Spinal cord (tissue), 10 donors: ENCODE results near the gene NPC1. TPM values are rescaled to one million over a fixed set of nuclear protein-coding genes. Genes with fewer than 3 reads are reported as not detected.
"Not testable (repeated sequence)": the region's sequence is repeated elsewhere in the genome, so short reads cannot be mapped to it uniquely, and the experiment has no call there.

ENCODE experiments used
- DNase-seq, 6 donors: peaks; one replicate each; pipeline versions ENCODE4 v3.0.0 to v3.0.0-alpha.2; 2013 to 2015; ENCODE audit warnings: low spot score in 6 of 6, low read depth in 4 of 6
- H3K27ac ChIP-seq: one replicate; pipeline ENCODE4 v1.5.1; 2013; ENCODE audit warnings: low read depth, low read length, control low read depth
- H3K27me3 ChIP-seq: one replicate; pipeline ENCODE4 v1.6.1; 2013; ENCODE audit warnings: low read length; ENCODE audit not compliant: control insufficient read depth, insufficient read depth
- H3K36me3 ChIP-seq: one replicate; pipeline ENCODE4 v1.6.1; 2013; ENCODE audit warnings: low read length; ENCODE audit not compliant: control insufficient read depth, insufficient read depth
- H3K4me1 ChIP-seq: one replicate; pipeline ENCODE4 v1.6.1; 2013; ENCODE audit warnings: low read length; ENCODE audit not compliant: control insufficient read depth, insufficient read depth
- H3K4me3 ChIP-seq: one replicate; pipeline ENCODE4 v1.5.1; 2013; ENCODE audit warnings: low read depth, low read length, control low read depth
- H3K9me3 ChIP-seq: one replicate; pipeline ENCODE4 v1.6.1; 2013; ENCODE audit warnings: low read length; ENCODE audit not compliant: control insufficient read depth, insufficient read depth
- WGBS: methylation state at CpG from one replicate; pipeline ENCODE4 v1.1.5; 2013; ENCODE audit warnings: missing lambda C conversion rate; ENCODE audit not compliant: insufficient coverage; 5-methylcytosine and 5-hydroxymethylcytosine counted together
- polyA plus RNA-seq, 2 donors: library from polyadenylated mRNA; unstranded; fragments of 120-200 nt; gene quantifications; one replicate each; pipeline ENCODE4 v1.2.1, GENCODE V29; 2013; ENCODE audit not compliant: insufficient read length in 2 of 2
- small RNA-seq: library from RNA; depleted of rRNA; stranded (forward); fragments of <200 nt; gene quantifications from one replicate; pipeline ENCODE3, GENCODE V24; 2014; ENCODE audit warnings: low replicate concordance
- total RNA-seq, 2 donors: library from RNA; depleted of rRNA in 1 of 2; stranded (reverse); fragments of 120-200 nt in 1 of 2; fragments of >200 nt in 1 of 2; gene quantifications; one replicate each; pipeline versions ENCODE4 v1.2.3 to v1.2.4, GENCODE V29; 2013 to 2014
- donor health status: healthy.

Gene NPC1
- total and polyA plus RNA-seq, 4 donors: 29.0 to 63.4 (median 38.8) TPM

GRCh38 chr18:23489586-23489985, 96.7 kb downstream of the NPC1 start:
- not testable (repeated sequence) for H3K4me3 ChIP-seq, DNase-seq, H3K9me3 ChIP-seq, H3K27ac ChIP-seq, H3K4me1 ChIP-seq, H3K27me3 ChIP-seq, H3K36me3 ChIP-seq
- no CpG with 5 or more reads among the region's 5 CpGs for whole genome bisulfite sequencing

GRCh38 chr18:23487738-23488570, 98.4 kb downstream of the NPC1 start:
- no peaks in the 10 kb centered on the region for H3K36me3 ChIP-seq
- no peaks in the 10 kb centered on the region for H3K4me1 ChIP-seq
- peaks cover 1% of the 10 kb centered on the region for H3K9me3 ChIP-seq
- H3K4me3 ChIP-seq: no peak overlapping the region
- no peaks in the 10 kb centered on the region for H3K27me3 ChIP-seq
- no peak overlapping the region for H3K27ac ChIP-seq
- no peak for DNase-seq
- WGBS: 77% methylated on average over 8 of the region's 14 CpGs

- WGBS: 100% methylated on average over 4 of the region's 7 CpGs
- peaks cover 1% of the 10 kb centered on the region for H3K9me3 ChIP-seq
Observed at GRCh38 chr18:23485386-23485785, 100.9 kb downstream of the NPC1 start.

GRCh38 chr18:23484561-23485182, 101.6 kb downstream of the NPC1 start:
- Histone ChIP-seq H3K27me3 (no peaks in the 10 kb centered on the region), H3K9me3 (no peaks in the 10 kb centered on the region), H3K36me3 (peaks cover 17% of the 10 kb centered on the region), H3K27ac (no peak overlapping the region), H3K4me1 (no peaks in the 10 kb centered on the region), H3K4me3 (no peak overlapping the region)
- whole genome bisulfite sequencing: no CpG with 5 or more reads among the region's 8 CpGs
- peak in 1 of 6 donors; percentile 74 for DNase-seq

More at GRCh38 chr18:23485386-23485785, 100.9 kb downstream of the NPC1 start:
- Histone ChIP-seq H3K4me3 (no peak overlapping the region), H3K27ac (no peak overlapping the region), H3K36me3 (peaks cover 13% of the 10 kb centered on the region), H3K27me3 (no peaks in the 10 kb centered on the region), H3K4me1 (no peaks in the 10 kb centered on the region)
- DNase-seq: no peak

Small RNA genes within 50 kb of the gene (small RNA-seq; reads per million reads assigned to genes)
- gene AC026634.1 (not detected), gene RF00019 (not detected)

Other genes with a start within 250 kb of the NPC1 start
- gene RIOK3, start 133.2 kb downstream of the NPC1 start, total RNA-seq: 100 to 1,000 TPM in 1 of 2 donors, 10 to 100 TPM in 1; 53.7 to 105 TPM
- 10 to 100 TPM; 69.3 to 71.7 TPM for gene RIOK3, start 133.2 kb downstream of the NPC1 start, polyA plus RNA-seq
- 10 to 100 TPM; 22.5 to 24.4 TPM for gene RMC1, start 83.0 kb downstream of the NPC1 start, total RNA-seq
- gene RMC1, start 83.0 kb downstream of the NPC1 start, polyA plus RNA-seq: 10 to 100 TPM; 30.1 to 35.4 TPM
- 10 to 100 TPM in 1 of 2 donors, 1 to 10 TPM in 1; 8.7 to 28.2 TPM for gene ANKRD29, start 76.4 kb upstream of the NPC1 start, total RNA-seq
- gene ANKRD29, start 76.4 kb upstream of the NPC1 start, polyA plus RNA-seq: 10 to 100 TPM; 27.9 to 29.6 TPM
- gene LAMA3, start 102.9 kb upstream of the NPC1 start, total RNA-seq: 10 to 100 TPM in 1 of 2 donors, 1 to 10 TPM in 1; 8.5 to 10.4 TPM
- 1 to 10 TPM; 5.8 to 7.7 TPM for gene LAMA3, start 102.9 kb upstream of the NPC1 start, polyA plus RNA-seq